22Rv1 (cell line): ENCODE results near the gene RGS11.

Experiments
- ZFX ChIP-seq: fragments of 450-650 bp; IDR thresholded peaks from 2 replicates; pipeline ENCODE4 v1.6.1; 2017; ENCODE audit warnings: antibody characterized with exemption, borderline replicate concordance
- TF ChIP-seq, protein P1 (sequence below): fragments of 450-650 bp; IDR thresholded peaks from 2 replicates; pipeline ENCODE4 v1.5.1; 2017; ENCODE audit warnings: mild to moderate bottlenecking

DNA sequence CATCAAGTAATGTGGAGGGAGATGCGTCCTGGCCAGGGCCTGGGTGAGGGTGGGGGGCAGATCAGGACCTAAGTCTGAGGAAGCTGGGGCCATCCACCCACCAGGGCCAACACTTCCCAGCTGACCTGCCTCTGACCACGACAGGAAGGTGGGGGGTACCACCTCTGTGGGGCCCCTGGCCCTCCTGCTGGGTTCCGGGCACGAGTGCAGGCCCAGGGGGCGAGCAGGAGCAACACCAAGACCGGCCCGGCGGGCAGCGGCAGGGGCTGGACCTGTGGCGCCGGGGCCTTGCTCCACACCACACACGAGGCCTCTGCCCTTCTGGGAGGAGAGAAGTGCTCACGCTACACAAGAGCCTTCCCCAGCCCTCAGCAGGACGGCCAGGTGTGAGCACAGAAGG is 20.5 kb upstream of the RGS11 start:
- TF ChIP-seq, protein P1, sequence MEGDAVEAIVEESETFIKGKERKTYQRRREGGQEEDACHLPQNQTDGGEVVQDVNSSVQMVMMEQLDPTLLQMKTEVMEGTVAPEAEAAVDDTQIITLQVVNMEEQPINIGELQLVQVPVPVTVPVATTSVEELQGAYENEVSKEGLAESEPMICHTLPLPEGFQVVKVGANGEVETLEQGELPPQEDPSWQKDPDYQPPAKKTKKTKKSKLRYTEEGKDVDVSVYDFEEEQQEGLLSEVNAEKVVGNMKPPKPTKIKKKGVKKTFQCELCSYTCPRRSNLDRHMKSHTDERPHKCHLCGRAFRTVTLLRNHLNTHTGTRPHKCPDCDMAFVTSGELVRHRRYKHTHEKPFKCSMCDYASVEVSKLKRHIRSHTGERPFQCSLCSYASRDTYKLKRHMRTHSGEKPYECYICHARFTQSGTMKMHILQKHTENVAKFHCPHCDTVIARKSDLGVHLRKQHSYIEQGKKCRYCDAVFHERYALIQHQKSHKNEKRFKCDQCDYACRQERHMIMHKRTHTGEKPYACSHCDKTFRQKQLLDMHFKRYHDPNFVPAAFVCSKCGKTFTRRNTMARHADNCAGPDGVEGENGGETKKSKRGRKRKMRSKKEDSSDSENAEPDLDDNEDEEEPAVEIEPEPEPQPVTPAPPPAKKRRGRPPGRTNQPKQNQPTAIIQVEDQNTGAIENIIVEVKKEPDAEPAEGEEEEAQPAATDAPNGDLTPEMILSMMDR = no peak
- TF ChIP-seq ZFX = no peak
